A204.1 (cell line): ENCODE measurements around the gene TSPAN18.

Experiments used
- FAIRE-seq: peaks from 2 replicates; lab custom pipeline; 2012; peaks lifted over from hg19 to GRCh38; lab: Jason Lieb, UNC

TSPAN18 gene

DNA sequence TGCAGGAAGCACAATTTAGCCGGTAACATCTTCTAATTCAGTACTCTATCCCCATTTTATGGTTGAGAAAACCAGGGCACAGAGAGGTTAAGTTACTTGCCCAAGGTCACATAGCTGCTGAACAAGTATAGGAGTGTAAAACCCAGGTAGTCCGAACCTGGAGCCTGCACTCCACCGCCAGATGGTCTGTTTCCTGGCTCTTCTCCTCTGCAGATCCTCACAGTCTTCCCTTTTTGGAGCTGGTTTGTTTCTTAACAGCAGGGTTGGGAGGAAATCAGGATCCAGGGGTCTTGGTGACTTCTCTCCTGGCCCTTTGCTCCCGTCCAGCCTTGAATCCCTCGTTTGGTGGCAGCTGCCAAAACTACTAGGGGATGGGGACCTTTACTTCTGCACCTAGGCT is 12.0 kb downstream of the TSPAN18 start:
- FAIRE-seq: no peak

DNA sequence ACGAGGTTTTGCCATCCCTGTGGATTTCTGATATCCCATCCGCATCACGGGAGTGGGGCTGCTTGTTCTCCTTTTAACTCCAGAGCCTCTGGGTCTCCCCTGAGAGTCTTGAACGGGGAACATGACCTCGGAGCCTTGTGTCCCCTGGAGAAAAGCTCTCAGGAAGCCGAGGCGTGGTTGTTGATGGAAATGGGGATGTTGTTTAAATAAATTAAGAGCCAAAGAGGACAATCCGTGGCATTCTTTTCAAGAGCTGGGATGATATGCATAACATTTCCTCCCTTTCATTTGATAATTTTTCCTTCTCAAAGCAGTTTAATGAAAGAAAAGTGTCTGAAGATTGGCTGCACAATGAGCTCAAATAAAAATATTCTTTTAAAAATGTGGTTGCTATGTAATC is 14.2 kb downstream of the TSPAN18 start:
- FAIRE-seq: no peak

GRCh38 chr11:44741976-44742375 is 15.2 kb downstream of the TSPAN18 start:
- FAIRE-seq: no peak

DNA sequence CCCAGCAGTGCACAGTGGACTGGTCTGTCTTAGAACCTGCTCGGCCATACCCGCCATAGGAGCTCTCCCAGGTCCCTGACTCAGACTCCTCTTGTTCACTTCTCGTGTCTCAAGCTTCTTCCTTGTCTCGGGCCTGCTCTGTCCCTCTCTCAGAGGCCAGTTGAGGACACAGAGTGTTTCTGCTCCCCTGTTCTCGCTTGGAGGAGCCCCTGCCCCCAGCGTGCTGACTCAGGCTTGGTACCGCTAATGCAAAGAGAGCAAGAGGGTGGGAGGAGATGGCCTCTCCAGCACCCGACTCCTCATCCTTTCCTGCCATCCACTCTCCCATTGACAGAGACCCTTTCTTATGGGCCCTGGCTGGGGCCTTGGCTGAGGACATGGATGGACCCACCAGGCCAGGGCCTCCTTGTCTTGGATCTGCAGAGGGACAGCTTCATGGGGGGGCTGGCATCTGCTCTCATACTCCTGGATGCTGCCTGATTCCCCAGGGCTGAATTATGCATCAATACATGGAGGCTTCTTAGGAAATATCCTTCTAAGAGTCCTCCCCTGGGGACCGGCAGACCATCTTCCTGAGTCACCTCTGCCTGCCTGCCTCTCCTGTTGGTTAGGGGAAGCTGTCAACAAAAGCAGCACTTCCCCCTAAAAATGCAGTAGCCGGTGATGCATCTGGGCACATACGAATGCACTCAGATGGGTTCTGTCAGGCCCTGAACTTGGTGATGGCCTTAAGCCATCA is 15.9 kb downstream of the TSPAN18 start:
- FAIRE-seq: no peak

DNA sequence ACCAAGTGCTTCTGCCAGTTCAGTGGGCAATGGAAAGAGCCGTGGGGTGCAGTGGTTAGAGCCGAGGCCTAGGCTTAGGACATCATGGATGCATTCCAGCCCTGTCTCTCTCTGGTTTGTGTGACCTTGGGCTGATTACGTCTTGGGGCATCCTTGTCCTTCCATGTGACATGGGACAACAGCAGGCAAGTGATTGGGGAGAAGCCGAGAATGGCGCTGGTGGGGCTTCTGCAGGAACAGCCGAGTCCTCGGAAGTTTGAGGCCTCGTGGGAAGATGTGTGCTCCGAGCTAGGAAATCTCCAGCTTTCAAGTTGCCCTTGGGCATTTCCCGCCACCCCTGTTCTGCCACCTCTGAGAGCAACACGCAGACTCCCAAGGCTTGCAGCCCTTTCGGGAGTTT is 16.6 kb downstream of the TSPAN18 start:
- no peak for FAIRE-seq

- FAIRE-seq: no peak
Observed at GRCh38 chr11:44743959-44744557, 17.3 kb downstream of the TSPAN18 start.

GRCh38 chr11:44746894-44747293 is 20.1 kb downstream of the TSPAN18 start:
- FAIRE-seq: no peak

GRCh38 chr11:44747316-44747715 is 20.6 kb downstream of the TSPAN18 start:
- FAIRE-seq: no peak

- no peak for FAIRE-seq
Observed at GRCh38 chr11:44747836-44748235, 21.1 kb downstream of the TSPAN18 start.

DNA sequence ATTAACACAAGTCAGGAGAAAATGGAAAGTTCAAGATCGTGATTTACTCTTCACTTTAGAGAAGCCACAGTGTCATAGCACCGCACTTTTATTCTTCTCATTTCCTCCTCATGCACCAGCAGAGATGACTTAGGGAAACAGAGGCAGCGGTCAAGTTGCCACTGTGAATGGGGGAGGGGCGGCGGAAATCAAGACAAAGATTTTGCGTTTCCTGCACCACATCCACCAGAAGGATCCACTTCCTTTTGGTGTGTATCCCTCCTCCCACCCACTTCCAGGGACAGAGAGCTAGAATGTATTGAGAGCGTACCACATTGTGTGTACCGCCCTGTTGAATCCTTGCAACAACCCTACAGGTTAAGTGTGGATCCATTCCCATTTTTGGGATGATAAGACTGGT is 21.8 kb downstream of the TSPAN18 start:
- FAIRE-seq: no peak

DNA sequence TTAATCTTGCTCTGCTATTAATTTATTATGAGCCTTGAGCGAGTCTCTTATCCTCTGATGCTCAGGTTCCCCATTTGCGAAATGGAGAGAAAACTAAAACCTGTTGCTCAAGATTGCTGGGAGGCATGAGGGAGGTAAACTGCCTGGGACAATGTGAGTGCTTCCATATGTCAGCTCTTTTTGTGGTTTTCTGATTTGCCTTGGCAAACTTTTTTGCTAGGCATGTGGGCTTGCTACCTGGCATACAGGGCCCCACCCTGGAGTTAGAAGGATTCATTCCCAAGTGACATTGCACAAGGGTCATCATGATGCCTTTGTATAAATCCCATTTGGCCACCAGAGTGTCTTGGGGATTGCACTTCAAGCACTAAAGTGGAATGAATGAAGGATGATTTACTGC is 22.4 kb downstream of the TSPAN18 start:
- no peak for FAIRE-seq

- no peak for FAIRE-seq
Observed at GRCh38 chr11:44750551-44751465, 24.0 kb downstream of the TSPAN18 start.

DNA sequence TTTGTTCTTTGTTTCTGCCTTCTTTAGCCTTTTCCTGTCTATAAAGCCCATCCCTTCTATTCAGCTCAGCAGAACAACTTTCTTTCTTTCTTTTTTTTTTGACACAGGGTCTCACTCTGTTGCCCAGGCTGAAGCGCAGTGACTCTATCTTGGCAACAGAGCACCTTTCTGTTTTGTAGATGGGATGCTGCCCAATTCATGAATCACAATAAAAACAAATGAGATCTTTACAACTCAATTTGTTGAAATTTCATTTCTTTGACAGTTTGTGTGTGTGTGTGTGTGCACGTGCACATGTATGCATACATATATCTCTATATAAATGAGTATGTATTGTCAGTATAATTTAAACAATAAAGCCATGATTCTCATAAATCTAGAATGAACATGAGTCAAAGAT is 25.5 kb downstream of the TSPAN18 start:
- FAIRE-seq: no peak

DNA sequence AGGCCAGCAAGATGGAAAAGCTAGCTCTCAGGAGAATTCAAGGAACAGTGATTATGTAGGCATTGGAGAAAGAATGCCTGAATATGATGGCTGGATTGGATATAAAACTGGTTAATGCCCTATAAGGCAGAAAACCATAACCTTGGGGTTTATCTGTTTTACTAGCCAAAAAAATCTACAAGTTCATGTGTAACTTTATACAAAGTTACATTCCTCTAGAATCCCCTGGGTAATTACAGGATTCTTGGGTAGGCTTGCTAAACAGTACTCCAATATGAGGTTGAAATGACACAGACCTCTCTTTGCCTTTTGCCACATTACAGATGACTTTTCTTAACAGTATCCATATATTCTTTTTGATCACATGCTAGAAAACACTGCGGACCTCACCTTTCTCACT is 26.0 kb downstream of the TSPAN18 start:
- no peak for FAIRE-seq

GRCh38 chr11:44753961-44754645 is 27.3 kb downstream of the TSPAN18 start:
- FAIRE-seq: no peak

- FAIRE-seq: no peak
Observed at GRCh38 chr11:44754876-44755555, 28.3 kb downstream of the TSPAN18 start.

DNA sequence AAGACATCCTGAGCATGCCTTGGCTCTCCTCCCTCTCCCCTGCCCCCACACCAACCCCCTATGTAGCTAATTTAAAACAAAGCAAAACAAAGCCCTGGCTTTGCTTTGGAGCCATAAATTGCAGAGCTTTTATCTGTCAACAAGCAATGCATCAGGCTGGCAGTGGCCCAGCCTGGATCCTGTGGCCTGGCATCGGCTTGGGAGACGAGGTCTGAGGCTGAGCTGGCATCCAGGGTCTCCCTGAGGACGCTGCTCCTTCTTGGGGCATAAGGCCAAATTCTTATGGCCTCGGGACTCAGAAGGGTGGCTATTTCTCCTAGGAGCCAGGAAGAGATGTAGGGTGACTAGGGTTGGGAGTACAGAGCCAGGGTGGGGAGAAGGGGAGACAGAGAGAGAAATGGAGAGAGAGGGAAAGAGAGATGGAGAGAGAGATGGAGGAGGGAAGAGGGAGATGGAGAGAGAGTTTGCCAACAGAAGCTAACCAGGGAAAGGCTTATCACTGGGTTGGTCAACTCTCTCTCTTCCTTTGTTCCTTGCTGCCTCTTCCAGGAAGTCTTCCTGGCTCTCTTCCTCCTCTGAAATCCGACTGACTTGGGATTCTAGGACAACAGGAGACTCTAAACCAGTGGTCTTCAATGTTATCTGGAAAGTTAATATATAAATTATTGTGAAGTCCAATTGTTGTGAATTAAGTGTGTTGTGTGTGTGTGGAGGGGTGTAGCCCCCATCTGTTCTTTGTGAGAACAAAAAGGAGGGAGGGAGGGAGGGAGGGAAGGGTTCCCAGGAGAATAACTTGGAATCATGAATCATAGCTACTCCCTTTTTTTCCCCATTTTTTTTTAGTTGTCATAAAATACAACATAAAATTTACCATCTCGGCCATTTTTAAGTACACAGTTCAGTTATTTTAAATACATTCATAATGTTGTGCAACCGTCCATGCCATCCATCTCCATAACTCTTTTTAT is 29.1 kb downstream of the TSPAN18 start:
- FAIRE-seq: no peak

GRCh38 chr11:44758983-44759382 is 32.2 kb downstream of the TSPAN18 start:
- FAIRE-seq: no peak

- no peak for FAIRE-seq
Observed at GRCh38 chr11:44759743-44760476, 33.1 kb downstream of the TSPAN18 start.

DNA sequence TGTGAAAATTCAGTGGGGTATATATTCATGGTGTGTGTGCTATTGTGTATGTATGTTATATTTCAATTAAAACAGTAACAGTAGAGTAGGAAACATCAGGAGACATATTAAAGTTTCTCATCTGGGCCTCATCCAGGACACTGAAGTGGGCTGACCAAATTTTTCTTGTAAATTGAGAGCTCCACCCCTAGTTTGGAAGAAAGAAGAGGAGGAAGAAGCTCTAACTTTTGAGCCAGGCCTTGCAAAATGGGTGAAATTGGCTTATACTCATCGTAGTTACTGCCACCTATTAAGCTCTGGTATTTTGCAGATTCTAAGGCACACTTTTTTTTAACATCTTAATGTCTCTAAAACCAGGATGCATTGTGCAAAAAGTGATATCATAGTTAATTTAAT is 33.7 kb downstream of the TSPAN18 start:
- no peak for FAIRE-seq
